Measurements from ENCODE around the gene MBNL2. TPM values are rescaled to one million over a fixed set of nuclear protein-coding genes. Genes with fewer than 3 reads are reported as not detected.

Gene MBNL2
- total RNA-seq, 4 donors from 2014 or later: 92.8 to 132 (median 101) TPM

- Histone ChIP-seq H3K4me1 (peaks cover 50 to 100% (median 98%) of the 10 kb centered on the region in 4 donors), H3K9me3 (no peaks in the 10 kb centered on the region), H3K27ac (replicated peaks in 1 of 4) (peak overlapping the region; percentile 6 to 73 (median 47)), H3K4me3 (no peak overlapping the region), H3K27me3 (no peaks in the 10 kb centered on the region), H3K36me3 (no peaks in the 10 kb centered on the region)
- no peak for DNase-seq (ENCODE audit: extremely low spot score)
- TF ChIP-seq POLR2AphosphoS5 (IDR thresholded peaks at IDR 0.05): no peak
- no peak for TF ChIP-seq POLR2A (IDR thresholded peaks at IDR 0.05; ENCODE audit: low read depth)
- TF ChIP-seq CTCF (IDR thresholded peaks at IDR 0.05): no peak
- intact Hi-C loops (cut with DNase I): no loop called here
- 76% methylated on average over 4 of the region's 4 CpGs for WGBS
These were observed 60.6 kb downstream of the MBNL2 start for GRCh38 chr13:97282705-97283104.

GRCh38 chr13:97283888-97284287 lies 61.8 kb downstream of the MBNL2 start:
- TF ChIP-seq POLR2AphosphoS5 (IDR thresholded peaks at IDR 0.05): no peak
- no peak for TF ChIP-seq CTCF (IDR thresholded peaks at IDR 0.05)
- TF ChIP-seq EP300 (IDR thresholded peaks at IDR 0.05): no peak
- TF ChIP-seq POLR2A (IDR thresholded peaks at IDR 0.05; ENCODE audit: low read depth): no peak
- H3K4me1 ChIP-seq: peaks cover 50 to 100% (median 98%) of the 10 kb centered on the region in 4 donors
- H3K27me3 ChIP-seq: no peaks in the 10 kb centered on the region
- peak overlapping the region; percentile 2 to 73 (median 47) for H3K27ac ChIP-seq (replicated peaks in 1 of 4)
- intact Hi-C loops (cut with DNase I): no loop called here
- H3K9me3 ChIP-seq: no peaks in the 10 kb centered on the region
- WGBS: 88% methylated on average over 2 of the region's 2 CpGs
- H3K36me3 ChIP-seq: no peaks in the 10 kb centered on the region
- no peak for DNase-seq (ENCODE audit: extremely low spot score)
- no peak overlapping the region for H3K4me3 ChIP-seq

- H3K27ac ChIP-seq (replicated peaks in 1 of 4): peak overlapping the region; percentile 7 to 73 (median 47)
- H3K36me3 ChIP-seq: no peaks in the 10 kb centered on the region
These were observed 62.4 kb downstream of the MBNL2 start for GRCh38 chr13:97284558-97284957.

GRCh38 chr13:97285221-97285955 lies 63.3 kb downstream of the MBNL2 start:
- WGBS: 68% methylated on average over 6 of the region's 6 CpGs
- no peaks in the 10 kb centered on the region for H3K9me3 ChIP-seq
- no peak overlapping the region for H3K4me3 ChIP-seq
- intact Hi-C loops (cut with DNase I): no loop called here
- no peak for DNase-seq (ENCODE audit: extremely low spot score)
- peaks cover 46 to 98% (median 92%) of the 10 kb centered on the region in 4 donors for H3K4me1 ChIP-seq
- H3K27ac ChIP-seq (replicated peaks in 1 of 4): peak overlapping the region in 2 of 4 donors; percentile 19 to 73
- no peaks in the 10 kb centered on the region for H3K36me3 ChIP-seq
- no peaks in the 10 kb centered on the region for H3K27me3 ChIP-seq
- no peak for TF ChIP-seq CTCF (IDR thresholded peaks at IDR 0.05)
- TF ChIP-seq EP300 (IDR thresholded peaks at IDR 0.05): no peak
- no peak for TF ChIP-seq POLR2A (IDR thresholded peaks at IDR 0.05; ENCODE audit: low read depth)
- no peak for TF ChIP-seq POLR2AphosphoS5 (IDR thresholded peaks at IDR 0.05)

More at GRCh38 chr13:97284558-97284957, 62.4 kb downstream of the MBNL2 start:
- intact Hi-C loops (cut with DNase I): no loop called here
- TF ChIP-seq POLR2A (IDR thresholded peaks at IDR 0.05; ENCODE audit: low read depth): no peak
- Histone ChIP-seq H3K4me3 (no peak overlapping the region), H3K27me3 (no peaks in the 10 kb centered on the region), H3K4me1 (peaks cover 48 to 100% (median 98%) of the 10 kb centered on the region in 4 donors), H3K9me3 (no peaks in the 10 kb centered on the region)
- WGBS: 58% methylated on average over 3 of the region's 3 CpGs
- DNase-seq (ENCODE audit: extremely low spot score): no peak

GRCh38 chr13:97286317-97287046 lies 64.3 kb downstream of the MBNL2 start:
- Histone ChIP-seq H3K27ac (replicated peaks in 1 of 4) (peak overlapping the region in 3 of 4 donors; percentile 16 to 48 (median 32)), H3K4me1 (peaks cover 37 to 97% (median 90%) of the 10 kb centered on the region in 4 donors), H3K27me3 (no peaks in the 10 kb centered on the region), H3K36me3 (no peaks in the 10 kb centered on the region), H3K9me3 (no peaks in the 10 kb centered on the region), H3K4me3 (no peak overlapping the region)
- no peak for DNase-seq (ENCODE audit: extremely low spot score)
- intact Hi-C loops (cut with DNase I): no loop called here
- TF ChIP-seq POLR2A (IDR thresholded peaks at IDR 0.05; ENCODE audit: low read depth): no peak
- no peak for TF ChIP-seq EP300 (IDR thresholded peaks at IDR 0.05)
- TF ChIP-seq CTCF (IDR thresholded peaks at IDR 0.05): no peak
- no peak for TF ChIP-seq POLR2AphosphoS5 (IDR thresholded peaks at IDR 0.05)
- WGBS: 90% methylated on average over 9 of the region's 9 CpGs
